ENCODE measurements around the gene XYLT1.

GRCh38 chr16:17106243-17106791, 364.4 kb downstream of the XYLT1 start:
- TF ChIP-seq EP300 (IDR thresholded peaks at IDR 0.05; ENCODE audit: borderline replicate concordance): no peak
- no peak for TF ChIP-seq FOXM1 (IDR thresholded peaks at IDR 0.05; ENCODE audit: borderline replicate concordance, low read depth)
- no peak for TF ChIP-seq TAF1 (IDR thresholded peaks at IDR 0.05; ENCODE audit: low read depth)
- no peak for TF ChIP-seq TCF12 (IDR thresholded peaks at IDR 0.05; ENCODE audit: low read depth)
- TF ChIP-seq, protein P1, sequence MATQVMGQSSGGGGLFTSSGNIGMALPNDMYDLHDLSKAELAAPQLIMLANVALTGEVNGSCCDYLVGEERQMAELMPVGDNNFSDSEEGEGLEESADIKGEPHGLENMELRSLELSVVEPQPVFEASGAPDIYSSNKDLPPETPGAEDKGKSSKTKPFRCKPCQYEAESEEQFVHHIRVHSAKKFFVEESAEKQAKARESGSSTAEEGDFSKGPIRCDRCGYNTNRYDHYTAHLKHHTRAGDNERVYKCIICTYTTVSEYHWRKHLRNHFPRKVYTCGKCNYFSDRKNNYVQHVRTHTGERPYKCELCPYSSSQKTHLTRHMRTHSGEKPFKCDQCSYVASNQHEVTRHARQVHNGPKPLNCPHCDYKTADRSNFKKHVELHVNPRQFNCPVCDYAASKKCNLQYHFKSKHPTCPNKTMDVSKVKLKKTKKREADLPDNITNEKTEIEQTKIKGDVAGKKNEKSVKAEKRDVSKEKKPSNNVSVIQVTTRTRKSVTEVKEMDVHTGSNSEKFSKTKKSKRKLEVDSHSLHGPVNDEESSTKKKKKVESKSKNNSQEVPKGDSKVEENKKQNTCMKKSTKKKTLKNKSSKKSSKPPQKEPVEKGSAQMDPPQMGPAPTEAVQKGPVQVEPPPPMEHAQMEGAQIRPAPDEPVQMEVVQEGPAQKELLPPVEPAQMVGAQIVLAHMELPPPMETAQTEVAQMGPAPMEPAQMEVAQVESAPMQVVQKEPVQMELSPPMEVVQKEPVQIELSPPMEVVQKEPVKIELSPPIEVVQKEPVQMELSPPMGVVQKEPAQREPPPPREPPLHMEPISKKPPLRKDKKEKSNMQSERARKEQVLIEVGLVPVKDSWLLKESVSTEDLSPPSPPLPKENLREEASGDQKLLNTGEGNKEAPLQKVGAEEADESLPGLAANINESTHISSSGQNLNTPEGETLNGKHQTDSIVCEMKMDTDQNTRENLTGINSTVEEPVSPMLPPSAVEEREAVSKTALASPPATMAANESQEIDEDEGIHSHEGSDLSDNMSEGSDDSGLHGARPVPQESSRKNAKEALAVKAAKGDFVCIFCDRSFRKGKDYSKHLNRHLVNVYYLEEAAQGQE (IDR thresholded peaks at IDR 0.05; ENCODE audit: low read depth): no peak
- no peak for TF ChIP-seq NFIC (IDR thresholded peaks at IDR 0.05)
- no peak for TF ChIP-seq CREB1 (IDR thresholded peaks at IDR 0.05; ENCODE audit: low read depth)
- no peak for TF ChIP-seq CEBPB (IDR thresholded peaks at IDR 0.05)
- TF ChIP-seq ZBTB7A (IDR thresholded peaks at IDR 0.05; ENCODE audit: low read depth): no peak
- no peak for TF ChIP-seq RAD21 (IDR thresholded peaks at IDR 0.05; ENCODE audit: low read depth)
- TF ChIP-seq EGR1 (IDR thresholded peaks at IDR 0.05): no peak
- TF ChIP-seq, protein P2, sequence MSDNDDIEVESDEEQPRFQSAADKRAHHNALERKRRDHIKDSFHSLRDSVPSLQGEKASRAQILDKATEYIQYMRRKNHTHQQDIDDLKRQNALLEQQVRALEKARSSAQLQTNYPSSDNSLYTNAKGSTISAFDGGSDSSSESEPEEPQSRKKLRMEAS (IDR thresholded peaks at IDR 0.05): no peak
- TF ChIP-seq TEAD4 (IDR thresholded peaks at IDR 0.05): no peak
- TF ChIP-seq, protein P3, sequence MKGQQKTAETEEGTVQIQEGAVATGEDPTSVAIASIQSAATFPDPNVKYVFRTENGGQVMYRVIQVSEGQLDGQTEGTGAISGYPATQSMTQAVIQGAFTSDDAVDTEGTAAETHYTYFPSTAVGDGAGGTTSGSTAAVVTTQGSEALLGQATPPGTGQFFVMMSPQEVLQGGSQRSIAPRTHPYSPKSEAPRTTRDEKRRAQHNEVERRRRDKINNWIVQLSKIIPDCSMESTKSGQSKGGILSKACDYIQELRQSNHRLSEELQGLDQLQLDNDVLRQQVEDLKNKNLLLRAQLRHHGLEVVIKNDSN (IDR thresholded peaks at IDR 0.05): no peak

Measured in Ishikawa (cell line).